Keratinocyte (primary cell): Measurements from ENCODE around the gene METTL1. TPM values are rescaled to one million over a fixed set of nuclear protein-coding genes. Genes with fewer than 3 reads are reported as not detected.

Source experiments
- DNase-seq: peaks from one replicate; pipeline ENCODE4 v3.0.0-alpha.2; 2011; ENCODE audit warnings: low read depth, missing footprints, low spot score
- FAIRE-seq: peaks from 2 replicates; lab custom pipeline; 2011; peaks lifted over from hg19 to GRCh38; lab: Jason Lieb, UNC
- H2AFZ ChIP-seq: 2 replicates; pipeline ENCODE4 v1.6.0; 2012; ENCODE audit warnings: low read length, control low read depth, inconsistent platforms; ENCODE audit not compliant: control insufficient read depth
- H3K27ac ChIP-seq: 2 replicates; pipeline ENCODE4 v1.5.1; 2011; ENCODE audit warnings: low read length; ENCODE audit not compliant: control insufficient read depth, insufficient read depth
- H3K27me3 ChIP-seq: 3 replicates; pipeline ENCODE4 v1.6.0; 2011; ENCODE audit warnings: low read length; ENCODE audit not compliant: control insufficient read depth, insufficient read depth; ENCODE audit errors: extremely low read depth
- H3K36me3 ChIP-seq, 2 experiments: 2 replicates in 1 of 2; 3 replicates in 1 of 2; pipeline ENCODE4 v1.5.1; 2011; ENCODE audit warnings: low read length in 2 of 2, mild to moderate bottlenecking in 1 of 2; ENCODE audit not compliant: control insufficient read depth in 2 of 2, insufficient read depth in 2 of 2; ENCODE audit errors: extremely low read depth in 1 of 2
- H3K4me1 ChIP-seq: 3 replicates; pipeline ENCODE4 v1.5.1; 2011; ENCODE audit warnings: low read length; ENCODE audit not compliant: control insufficient read depth, insufficient read depth; ENCODE audit errors: extremely low read depth
- H3K4me2 ChIP-seq: 3 replicates; pipeline ENCODE4 v1.6.0; 2011; ENCODE audit warnings: low read depth, low read length; ENCODE audit not compliant: control insufficient read depth, insufficient read depth; ENCODE audit errors: extremely low read depth
- H3K4me3 ChIP-seq, 3 experiments: fragments of 200-600 bp in 1 of 3; sonication (generic) in 1 of 3; 2 replicates in 2 of 3; 3 replicates in 1 of 3; pipeline ENCODE4 v1.5.1; 2011 to 2016; ENCODE audit warnings: low read length in 3 of 3, mild to moderate bottlenecking in 3 of 3, control low read depth in 2 of 3, inconsistent platforms in 1 of 3, low read depth in 1 of 3, mixed read lengths in 1 of 3, mixed run types in 1 of 3, moderate library complexity in 1 of 3; ENCODE audit not compliant: control insufficient read depth in 2 of 3, insufficient read depth in 2 of 3; ENCODE audit errors: extremely low read depth in 1 of 3
- H3K79me2 ChIP-seq: 2 replicates; pipeline ENCODE4 v1.6.0; 2012; ENCODE audit warnings: low read length; ENCODE audit not compliant: control insufficient read depth, insufficient read depth
- H3K9ac ChIP-seq: 3 replicates; pipeline ENCODE4 v1.6.0; 2011; ENCODE audit warnings: low read length; ENCODE audit not compliant: control insufficient read depth, insufficient read depth; ENCODE audit errors: extremely low read depth
- H3K9me1 ChIP-seq: 3 replicates; pipeline ENCODE4 v1.6.0; 2011; ENCODE audit warnings: low read length; ENCODE audit not compliant: control insufficient read depth, insufficient read depth; ENCODE audit errors: extremely low read depth
- H3K9me3 ChIP-seq: 2 replicates; pipeline ENCODE4 v1.5.1; 2012; ENCODE audit warnings: low read depth, low read length; ENCODE audit not compliant: control insufficient read depth
- H4K20me1 ChIP-seq: 3 replicates; pipeline ENCODE4 v1.6.0; 2011; ENCODE audit warnings: low read length; ENCODE audit not compliant: control insufficient read depth, insufficient read depth; ENCODE audit errors: extremely low read depth
- CTCF ChIP-seq, 3 experiments: IDR thresholded peaks in 1 of 3; conservative IDR thresholded peaks in 1 of 3; optimal IDR thresholded peaks in 1 of 3; 2 replicates in 2 of 3; 3 replicates in 1 of 3; pipeline versions ENCODE3 to v1.5.1; 2011; ENCODE audit warnings: low read length in 3 of 3, mild to moderate bottlenecking in 3 of 3, moderate library complexity in 2 of 3, control low read depth in 1 of 3, inconsistent platforms in 1 of 3; ENCODE audit not compliant: insufficient read depth in 2 of 3; ENCODE audit errors: extremely low read depth in 1 of 3
- EZH2 ChIP-seq: IDR thresholded peaks from one replicate; pipeline ENCODE4 v1.6.1; 2012; ENCODE audit warnings: inconsistent platforms, mild to moderate bottlenecking, low read length, moderate library complexity
- dilution Hi-C: fragments of 300-500 bp; cut with MboI; formaldehyde crosslinking; loops from one replicate; pipeline ENCODE4 v1.7.0; 2020; ENCODE audit warnings: low sequenced_read_pairs; ENCODE audit not compliant: extremely low pct_ligation_motif_present
- polyA plus RNA-seq, 5 experiments: library from polyadenylated mRNA; depleted of rRNA in 3 of 5; stranded (reverse) in 3 of 5; stranded (forward) in 1 of 5; unstranded in 1 of 5; fragments of >200 nt; gene quantifications; 1 replicate in 1 of 5; 2 replicates in 3 of 5; 3 replicates in 1 of 5; pipeline versions ENCODE4 v1.2.1 to v1.2.3, GENCODE V29; 2011 to 2012; ENCODE audit warnings: missing spikeins in 2 of 5, low read depth in 1 of 5, low replicate concordance in 1 of 5

Gene METTL1
- polyA plus RNA-seq, 1 donor (not counting 4 experiments of a cell fraction or from before 2014, with no cell fraction given), result 24.5 TPM

GRCh38 chr12:57800965-57801364, 29.1 kb upstream of the METTL1 start:
- no peak overlapping the region for H2AFZ ChIP-seq
- H3K4me1 ChIP-seq, result no peaks in the 10 kb centered on the region
- FAIRE-seq (no peak), DNase-seq (no peak)
- H3K9me3 ChIP-seq, result no peaks in the 10 kb centered on the region
- no peak overlapping the region for H3K4me3 ChIP-seq
- H3K79me2 ChIP-seq, result no peaks in the 10 kb centered on the region
- dilution Hi-C loops, result no loop called here
- no peaks in the 10 kb centered on the region for H3K27me3 ChIP-seq
- no peak overlapping the region for H3K27ac ChIP-seq
- TF ChIP-seq CTCF (optimal IDR thresholded peaks at IDR 0.05 in 1 of 3, IDR thresholded peaks at IDR 0.05 in 1 of 3, conservative IDR thresholded peaks at IDR 0.05 in 1 of 3; ENCODE audit: extremely low read depth in 1 of 3, insufficient read depth in 2 of 3, low read length in 3 of 3) (no peak), EZH2 (no peak)
- H3K9ac ChIP-seq, result no peak overlapping the region
- no peaks in the 10 kb centered on the region for H3K9me1 ChIP-seq
- peaks cover 16 to 17% of the 10 kb centered on the region in 2 experiments for H3K36me3 ChIP-seq
- no peak overlapping the region for H3K4me2 ChIP-seq
- no peaks in the 10 kb centered on the region for H4K20me1 ChIP-seq

GRCh38 chr12:57797933-57798332, 26.0 kb upstream of the METTL1 start:
- Histone ChIP-seq H3K4me2 (no peak overlapping the region), H4K20me1 (no peaks in the 10 kb centered on the region), H3K27me3 (no peaks in the 10 kb centered on the region), H3K9me1 (no peaks in the 10 kb centered on the region), H3K9ac (no peak overlapping the region), H3K79me2 (no peaks in the 10 kb centered on the region), H3K4me1 (peaks cover 19% of the 10 kb centered on the region), H2AFZ (no peak overlapping the region), H3K4me3 (no peak overlapping the region), H3K9me3 (no peaks in the 10 kb centered on the region), H3K36me3 (peaks cover 17 to 19% of the 10 kb centered on the region in 2 experiments), H3K27ac (no peak overlapping the region)
- dilution Hi-C loops, result no loop called here
- FAIRE-seq (no peak), DNase-seq (no peak)
- TF ChIP-seq CTCF (optimal IDR thresholded peaks at IDR 0.05 in 1 of 3, IDR thresholded peaks at IDR 0.05 in 1 of 3, conservative IDR thresholded peaks at IDR 0.05 in 1 of 3; ENCODE audit: extremely low read depth in 1 of 3, insufficient read depth in 2 of 3, low read length in 3 of 3) (no peak), EZH2 (no peak)
